A673 (cell line): ENCODE results near the gene REC114. TPM values are rescaled to one million over a fixed set of nuclear protein-coding genes. Genes with fewer than 3 reads are reported as not detected.
A peak's percentile ranks its signal among the peaks of the same experiment; 100 is the strongest.
"Not testable (repeated sequence)": the region's sequence is repeated elsewhere in the genome, so short reads cannot be mapped to it uniquely, and the experiment has no call there.

ENCODE experiments used
- BruUV-seq: library from RNA; stranded (reverse); fragments of 400-500 nt; replicated peaks from 2 replicates; lab custom pipeline; 2021; lab: Mats Ljungman, UMichigan
- CTCF ChIA-PET: fragments of 300-600 bp; sonication (Branson Sonifier 250); formaldehyde crosslinking; loops from one replicate; lab custom pipeline; 2022; ENCODE audit warnings: antibody characterized with exemption; lab: Charles Lee
- POLR2A ChIA-PET: fragments of 300-600 bp; sonication (Branson Sonifier 250); formaldehyde crosslinking; loops from one replicate; lab custom pipeline; 2022; ENCODE audit warnings: antibody characterized with exemption; ENCODE audit not compliant: low non-redundant PET; lab: Charles Lee
- DNase-seq: peaks from one replicate; pipeline ENCODE4 v3.0.0-alpha.2; 2015; ENCODE audit warnings: low spot score
- H3K27ac ChIP-seq: fragments of 200-600 bp; sonication (generic); 2 replicates; pipeline ENCODE4 v1.5.1; 2016; ENCODE audit warnings: mixed run types, low read depth, mild to moderate bottlenecking, mixed read lengths, antibody characterized with exemption, low read length; ENCODE audit not compliant: poor library complexity, severe bottlenecking
- H3K27me3 ChIP-seq: fragments of 200-600 bp; sonication (generic); replicated peaks from 2 replicates; pipeline ENCODE4 v1.6.1; 2017; ENCODE audit warnings: mixed run types, low read depth, mild to moderate bottlenecking, mixed read lengths, antibody characterized with exemption, low read length; ENCODE audit not compliant: insufficient read depth, poor library complexity
- H3K36me3 ChIP-seq: fragments of 200-600 bp; sonication (generic); 2 replicates; pipeline ENCODE4 v1.6.1; 2016; ENCODE audit warnings: mixed run types, mild to moderate bottlenecking, mixed read lengths, antibody characterized with exemption, low read length; ENCODE audit not compliant: insufficient read depth, poor library complexity, severe bottlenecking
- H3K4me1 ChIP-seq: fragments of 200-600 bp; sonication (generic); 2 replicates; pipeline ENCODE4 v1.6.1; 2017; ENCODE audit warnings: mixed run types, mild to moderate bottlenecking, mixed read lengths, antibody characterized with exemption, low read length; ENCODE audit not compliant: insufficient read depth, poor library complexity, severe bottlenecking
- H3K4me3 ChIP-seq: fragments of 200-600 bp; sonication (generic); 2 replicates; pipeline ENCODE4 v1.5.1; 2016; ENCODE audit warnings: low read depth, mixed run types, mild to moderate bottlenecking, mixed read lengths, low read length; ENCODE audit not compliant: poor library complexity, severe bottlenecking
- H3K9me3 ChIP-seq: fragments of 200-600 bp; sonication (generic); 2 replicates; pipeline ENCODE4 v1.6.1; 2016; ENCODE audit warnings: mixed run types, low read depth, mild to moderate bottlenecking, mixed read lengths, antibody characterized with exemption, low read length; ENCODE audit not compliant: poor library complexity, severe bottlenecking
- EZH2 ChIP-seq: fragments of 200-600 bp; sonication (generic); IDR thresholded peaks from 2 replicates; pipeline ENCODE4 v1.6.1; 2017; ENCODE audit warnings: borderline replicate concordance, low read depth, mild to moderate bottlenecking, mixed read lengths, antibody characterized with exemption, low read length; ENCODE audit not compliant: poor library complexity, severe bottlenecking
- intact Hi-C: fragments of 100-400 bp; cut with micrococcal nuclease; formaldehyde crosslinking; loops from one replicate; pipeline ENCODE4 v1.10.0; 2022; ENCODE audit not compliant: unreplicated experiment
- total RNA-seq: library from RNA; stranded (reverse); gene quantifications from 2 replicates; pipeline ENCODE4 v1.2.3, GENCODE V29; 2021
- TF ChIP-seq, protein P1 (sequence below): fragments of 300-800, 200-600 bp; sonication (generic); conservative IDR thresholded peaks from 2 replicates; pipeline ENCODE4 v1.5.1; 2017; ENCODE audit warnings: low read depth, mild to moderate bottlenecking, antibody characterized with exemption, low read length, moderate library complexity, mixed read lengths

The REC114 gene
- total RNA-seq, 1 experiment from 2014 or later = not detected

DNA sequence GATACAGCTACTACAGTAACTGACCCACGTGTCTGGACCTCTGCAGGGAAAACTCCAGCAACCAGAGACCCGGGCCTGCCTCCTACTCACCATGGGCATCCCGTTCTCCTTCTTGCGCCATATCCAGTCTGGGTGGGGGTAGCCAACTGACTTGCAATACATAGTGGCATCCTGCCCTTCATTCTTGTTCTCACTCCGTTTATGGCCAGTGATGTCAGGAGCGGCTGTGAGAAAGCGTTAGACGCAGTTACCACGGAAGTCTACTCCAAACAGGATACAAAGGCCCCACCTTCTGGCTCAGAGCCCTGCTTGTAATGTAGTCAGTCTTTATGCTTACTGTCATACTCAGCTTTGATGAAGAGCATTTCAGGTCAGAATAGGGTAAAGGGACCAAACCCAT, 130.6 kb downstream of the REC114 start:
- Histone ChIP-seq H3K4me1 (peaks cover 20% of the 10 kb centered on the region), H3K36me3 (peaks cover 39% of the 10 kb centered on the region), H3K27me3 (no peaks in the 10 kb centered on the region), H3K9me3 (no peaks in the 10 kb centered on the region), H3K27ac (peak overlapping the region; percentile 48), H3K4me3 (no peak overlapping the region)
- POLR2A ChIA-PET = no interaction called here
- TF ChIP-seq, protein P1, sequence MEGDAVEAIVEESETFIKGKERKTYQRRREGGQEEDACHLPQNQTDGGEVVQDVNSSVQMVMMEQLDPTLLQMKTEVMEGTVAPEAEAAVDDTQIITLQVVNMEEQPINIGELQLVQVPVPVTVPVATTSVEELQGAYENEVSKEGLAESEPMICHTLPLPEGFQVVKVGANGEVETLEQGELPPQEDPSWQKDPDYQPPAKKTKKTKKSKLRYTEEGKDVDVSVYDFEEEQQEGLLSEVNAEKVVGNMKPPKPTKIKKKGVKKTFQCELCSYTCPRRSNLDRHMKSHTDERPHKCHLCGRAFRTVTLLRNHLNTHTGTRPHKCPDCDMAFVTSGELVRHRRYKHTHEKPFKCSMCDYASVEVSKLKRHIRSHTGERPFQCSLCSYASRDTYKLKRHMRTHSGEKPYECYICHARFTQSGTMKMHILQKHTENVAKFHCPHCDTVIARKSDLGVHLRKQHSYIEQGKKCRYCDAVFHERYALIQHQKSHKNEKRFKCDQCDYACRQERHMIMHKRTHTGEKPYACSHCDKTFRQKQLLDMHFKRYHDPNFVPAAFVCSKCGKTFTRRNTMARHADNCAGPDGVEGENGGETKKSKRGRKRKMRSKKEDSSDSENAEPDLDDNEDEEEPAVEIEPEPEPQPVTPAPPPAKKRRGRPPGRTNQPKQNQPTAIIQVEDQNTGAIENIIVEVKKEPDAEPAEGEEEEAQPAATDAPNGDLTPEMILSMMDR = no peak
- TF ChIP-seq EZH2 = no peak
- peak; percentile 67 for DNase-seq
- intact Hi-C loops = no loop called here
- CTCF ChIA-PET = interaction anchor here (0.5 kb wide), 1 partner anchor 845 kb away, joined by 3 read pairs; no protein-coding TSS in a partner anchor
- BruUV-seq = no TSS peak

DNA sequence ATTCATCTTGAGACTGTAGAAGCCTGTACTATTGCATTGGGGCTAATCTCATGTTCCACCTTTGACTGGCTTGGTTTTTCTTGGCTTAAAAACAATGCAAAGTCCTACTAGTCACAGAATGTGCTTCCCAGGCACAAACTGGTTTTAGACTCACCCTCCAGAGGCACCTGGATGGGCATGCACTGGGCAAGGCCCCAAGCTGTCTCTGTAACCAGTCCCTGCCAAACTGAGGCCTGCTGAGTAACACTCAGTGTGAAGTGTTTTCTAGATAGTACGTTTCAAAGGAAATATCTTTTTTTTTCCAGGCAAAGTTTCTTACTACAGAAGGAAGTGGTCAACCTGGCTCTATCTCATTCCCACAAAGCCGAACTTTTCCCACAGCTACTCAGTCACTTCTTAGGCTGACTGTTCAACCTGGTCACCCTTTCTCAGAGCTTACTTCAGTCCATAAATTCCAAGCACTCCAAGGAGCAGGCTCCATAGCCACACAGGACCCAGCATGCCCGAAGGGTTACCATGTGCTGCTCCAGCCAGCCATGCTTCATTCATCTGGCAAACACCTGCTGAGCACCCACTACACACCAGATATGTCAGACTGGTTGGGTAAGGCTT, 132.8 kb downstream of the REC114 start:
- no peak for TF ChIP-seq EZH2
- TF ChIP-seq, protein P1 = no peak

DNA sequence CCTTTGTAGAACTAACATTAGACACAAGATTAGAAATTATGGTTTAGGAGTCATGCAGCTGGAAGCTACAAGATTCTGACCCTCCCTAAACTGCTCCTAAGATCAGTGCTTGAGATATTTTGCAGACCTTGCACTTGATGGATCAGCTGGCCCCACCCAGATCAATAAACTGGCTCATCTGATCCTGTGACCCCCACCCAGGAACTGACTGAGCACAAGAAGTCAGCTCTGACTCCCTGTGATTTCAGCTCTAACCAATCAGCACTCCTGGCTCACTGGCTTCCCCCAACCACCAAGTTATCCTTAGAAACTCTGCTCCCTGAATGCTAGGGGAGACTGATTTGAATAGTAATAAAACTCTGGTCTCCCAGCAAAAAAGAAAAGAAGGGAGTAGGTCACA, 134.6 kb downstream of the REC114 start:
- DNase-seq, H3K27me3 ChIP-seq, H3K4me3 ChIP-seq, CTCF ChIA-PET, intact Hi-C loops, POLR2A ChIA-PET, H3K27ac ChIP-seq, BruUV-seq, H3K9me3 ChIP-seq: not testable (repeated sequence)
- Histone ChIP-seq H3K36me3 (peaks cover 11% of the 10 kb centered on the region), H3K4me1 (peaks cover 19% of the 10 kb centered on the region)

More for the DNA sequence above, 132.8 kb downstream of the REC114 start:
- no TSS peak for BruUV-seq
- Histone ChIP-seq H3K4me3 (no peak overlapping the region), H3K9me3 (no peaks in the 10 kb centered on the region), H3K27me3 (no peaks in the 10 kb centered on the region), H3K4me1 (peaks cover 20% of the 10 kb centered on the region), H3K36me3 (peaks cover 21% of the 10 kb centered on the region), H3K27ac (no peak overlapping the region)
- no peak for DNase-seq
- CTCF ChIA-PET = no interaction called here
- intact Hi-C loops = no loop called here
- POLR2A ChIA-PET = no interaction called here

DNA sequence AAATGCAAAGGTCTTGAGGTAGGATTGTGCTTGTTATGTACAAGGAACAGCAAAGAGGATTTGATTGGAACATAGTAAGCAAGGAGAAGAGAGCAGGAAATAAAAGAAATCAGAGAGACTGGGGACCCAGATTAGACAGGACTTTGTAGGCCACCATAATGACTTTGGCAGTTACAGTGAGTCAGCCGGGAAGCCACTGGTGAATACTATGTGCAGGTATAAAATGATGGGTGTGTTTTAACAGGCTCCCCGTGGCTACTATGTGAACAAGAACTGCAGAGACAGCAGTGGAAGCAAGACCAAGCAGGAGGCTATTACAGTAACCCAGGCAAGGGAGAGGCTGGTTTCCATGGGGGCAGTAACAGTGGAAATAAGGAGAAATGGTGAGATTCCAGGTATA, 135.1 kb downstream of the REC114 start:
- intact Hi-C loops = no loop called here
- POLR2A ChIA-PET = no interaction called here
- BruUV-seq = no TSS peak

More for the DNA sequence above, 135.1 kb downstream of the REC114 start:
- Histone ChIP-seq H3K4me1 (peaks cover 15% of the 10 kb centered on the region), H3K27me3 (no peaks in the 10 kb centered on the region), H3K4me3 (no peak overlapping the region), H3K27ac (no peak overlapping the region), H3K9me3 (no peaks in the 10 kb centered on the region), H3K36me3 (peaks cover 9% of the 10 kb centered on the region)
- TF ChIP-seq, protein P1 = no peak
- no peak for TF ChIP-seq EZH2
- DNase-seq = no peak
- CTCF ChIA-PET = no interaction called here
